ENCODE data around the gene MAB21L3.

The MAB21L3 gene

GRCh38 chr1:116152577-116152943, 41.4 kb downstream of the MAB21L3 start:
- Histone ChIP-seq H3K4me3 (ENCODE audit: low read length) (peak overlapping the region; percentile 53; the same call in 1 of the 2 replicates), H3K36me3 (replicated peaks; ENCODE audit: insufficient read depth, low read length) (no peaks in the 10 kb centered on the region), H3K4me1 (ENCODE audit: low read length) (no peaks in the 10 kb centered on the region), H3K27ac (ENCODE audit: low read length) (no peak overlapping the region), H3K27me3 (replicated peaks; ENCODE audit: insufficient read depth, low read length) (no peaks in the 10 kb centered on the region), H3K9me3 (replicated peaks; ENCODE audit: insufficient read depth, low read length) (no peaks in the 10 kb centered on the region), H3K9me2 (replicated peaks; ENCODE audit: insufficient read depth, low read length) (no peaks in the 10 kb centered on the region), H2AFZ (ENCODE audit: low read length) (peak overlapping the region; percentile 74), H4K20me1 (ENCODE audit: insufficient read depth, low read length) (no peaks in the 10 kb centered on the region), H3K79me2 (ENCODE audit: low read length) (no peaks in the 10 kb centered on the region), H3K4me2 (ENCODE audit: low read depth, low read length) (peak overlapping the region; percentile 70; the same call in 1 of the 2 replicates), H3K9ac (ENCODE audit: low read length) (no peak overlapping the region; the same call in 1 of the 2 replicates), H3F3A (ENCODE audit: insufficient read depth, low read length) (no peaks in the 10 kb centered on the region)
- DNase-seq: no peak
- TF ChIP-seq EZH2 (optimal IDR thresholded peaks at IDR 0.05; ENCODE audit: low read depth, low read length): no peak
- TF ChIP-seq CTCF (IDR thresholded peaks at IDR 0.05; ENCODE audit: low read length): no peak
- no peak for TF ChIP-seq EZH2phosphoT487 (IDR thresholded peaks at IDR 0.05; ENCODE audit: low read length)

- Histone ChIP-seq H3K9me2 (replicated peaks; ENCODE audit: insufficient read depth, low read length) (no peaks in the 10 kb centered on the region), H3K27ac (ENCODE audit: low read length) (no peak overlapping the region), H3K79me2 (ENCODE audit: low read length) (no peaks in the 10 kb centered on the region), H3K4me3 (ENCODE audit: low read length) (no peak overlapping the region), H3F3A (ENCODE audit: insufficient read depth, low read length) (no peaks in the 10 kb centered on the region), H3K4me2 (ENCODE audit: low read depth, low read length) (no peak overlapping the region), H3K4me1 (ENCODE audit: low read length) (no peaks in the 10 kb centered on the region), H3K9ac (ENCODE audit: low read length) (no peak overlapping the region), H3K27me3 (replicated peaks; ENCODE audit: insufficient read depth, low read length) (no peaks in the 10 kb centered on the region), H3K9me3 (replicated peaks; ENCODE audit: insufficient read depth, low read length) (no peaks in the 10 kb centered on the region), H2AFZ (ENCODE audit: low read length) (no peak overlapping the region), H3K36me3 (replicated peaks; ENCODE audit: insufficient read depth, low read length) (no peaks in the 10 kb centered on the region), H4K20me1 (ENCODE audit: insufficient read depth, low read length) (no peaks in the 10 kb centered on the region)
- no peak for TF ChIP-seq EZH2 (optimal IDR thresholded peaks at IDR 0.05; ENCODE audit: low read depth, low read length)
- TF ChIP-seq EZH2phosphoT487 (IDR thresholded peaks at IDR 0.05; ENCODE audit: low read length): no peak
- no peak for TF ChIP-seq CTCF (IDR thresholded peaks at IDR 0.05; ENCODE audit: low read length)
- no peak for DNase-seq
Measured at GRCh38 chr1:116152950-116153691, 41.9 kb downstream of the MAB21L3 start.

- Histone ChIP-seq H2AFZ (ENCODE audit: low read length) (no peak overlapping the region), H3K79me2 (ENCODE audit: low read length) (no peaks in the 10 kb centered on the region), H3K4me1 (ENCODE audit: low read length) (no peaks in the 10 kb centered on the region), H3K4me3 (ENCODE audit: low read length) (no peak overlapping the region), H3F3A (ENCODE audit: insufficient read depth, low read length) (no peaks in the 10 kb centered on the region), H3K9me3 (replicated peaks; ENCODE audit: insufficient read depth, low read length) (no peaks in the 10 kb centered on the region), H3K4me2 (ENCODE audit: low read depth, low read length) (no peak overlapping the region), H3K27ac (ENCODE audit: low read length) (no peak overlapping the region), H3K27me3 (replicated peaks; ENCODE audit: insufficient read depth, low read length) (no peaks in the 10 kb centered on the region), H4K20me1 (ENCODE audit: insufficient read depth, low read length) (no peaks in the 10 kb centered on the region), H3K9me2 (replicated peaks; ENCODE audit: insufficient read depth, low read length) (no peaks in the 10 kb centered on the region), H3K9ac (ENCODE audit: low read length) (no peak overlapping the region), H3K36me3 (replicated peaks; ENCODE audit: insufficient read depth, low read length) (no peaks in the 10 kb centered on the region)
- TF ChIP-seq EZH2 (optimal IDR thresholded peaks at IDR 0.05; ENCODE audit: low read depth, low read length): no peak
- DNase-seq: no peak
Measured at GRCh38 chr1:116153692-116154031, 42.5 kb downstream of the MAB21L3 start.

GRCh38 chr1:116154536-116154935, 43.3 kb downstream of the MAB21L3 start:
- Histone ChIP-seq H3K27me3 (replicated peaks; ENCODE audit: insufficient read depth, low read length) (no peaks in the 10 kb centered on the region), H3F3A (ENCODE audit: insufficient read depth, low read length) (no peaks in the 10 kb centered on the region)

More at GRCh38 chr1:116154536-116154935, 43.3 kb downstream of the MAB21L3 start:
- Histone ChIP-seq H3K4me3 (ENCODE audit: low read length) (no peak overlapping the region), H3K79me2 (ENCODE audit: low read length) (no peaks in the 10 kb centered on the region), H3K4me1 (ENCODE audit: low read length) (no peaks in the 10 kb centered on the region), H3K9ac (ENCODE audit: low read length) (no peak overlapping the region), H3K27ac (ENCODE audit: low read length) (no peak overlapping the region), H3K9me2 (replicated peaks; ENCODE audit: insufficient read depth, low read length) (no peaks in the 10 kb centered on the region), H3K36me3 (replicated peaks; ENCODE audit: insufficient read depth, low read length) (no peaks in the 10 kb centered on the region), H3K4me2 (ENCODE audit: low read depth, low read length) (no peak overlapping the region), H2AFZ (ENCODE audit: low read length) (no peak overlapping the region), H3K9me3 (replicated peaks; ENCODE audit: insufficient read depth, low read length) (no peaks in the 10 kb centered on the region), H4K20me1 (ENCODE audit: insufficient read depth, low read length) (no peaks in the 10 kb centered on the region)
- no peak for DNase-seq
- no peak for TF ChIP-seq EZH2 (optimal IDR thresholded peaks at IDR 0.05; ENCODE audit: low read depth, low read length)
- no peak for TF ChIP-seq EZH2phosphoT487 (IDR thresholded peaks at IDR 0.05; ENCODE audit: low read length)
- TF ChIP-seq CTCF (IDR thresholded peaks at IDR 0.05; ENCODE audit: low read length): no peak

Measured in MM.1S (cell line).